ACHN (cell line): ENCODE results near the gene UPF3B.
"Not testable (repeated sequence)": the region's sequence is repeated elsewhere in the genome, so short reads cannot be mapped to it uniquely, and the experiment has no call there.

Source experiments
- DNase-seq: peaks from one replicate; pipeline ENCODE4 v3.0.0-alpha.2; 2015
- in situ Hi-C: cut with HindIII; loops from 2 replicates; pipeline ENCODE4 v1.10.0; 2017; ENCODE audit warnings: low sequenced_read_pairs, low pct_ligation_motif_present, low pct_unique_long_range_greater_than_20kb

UPF3B gene

DNA sequence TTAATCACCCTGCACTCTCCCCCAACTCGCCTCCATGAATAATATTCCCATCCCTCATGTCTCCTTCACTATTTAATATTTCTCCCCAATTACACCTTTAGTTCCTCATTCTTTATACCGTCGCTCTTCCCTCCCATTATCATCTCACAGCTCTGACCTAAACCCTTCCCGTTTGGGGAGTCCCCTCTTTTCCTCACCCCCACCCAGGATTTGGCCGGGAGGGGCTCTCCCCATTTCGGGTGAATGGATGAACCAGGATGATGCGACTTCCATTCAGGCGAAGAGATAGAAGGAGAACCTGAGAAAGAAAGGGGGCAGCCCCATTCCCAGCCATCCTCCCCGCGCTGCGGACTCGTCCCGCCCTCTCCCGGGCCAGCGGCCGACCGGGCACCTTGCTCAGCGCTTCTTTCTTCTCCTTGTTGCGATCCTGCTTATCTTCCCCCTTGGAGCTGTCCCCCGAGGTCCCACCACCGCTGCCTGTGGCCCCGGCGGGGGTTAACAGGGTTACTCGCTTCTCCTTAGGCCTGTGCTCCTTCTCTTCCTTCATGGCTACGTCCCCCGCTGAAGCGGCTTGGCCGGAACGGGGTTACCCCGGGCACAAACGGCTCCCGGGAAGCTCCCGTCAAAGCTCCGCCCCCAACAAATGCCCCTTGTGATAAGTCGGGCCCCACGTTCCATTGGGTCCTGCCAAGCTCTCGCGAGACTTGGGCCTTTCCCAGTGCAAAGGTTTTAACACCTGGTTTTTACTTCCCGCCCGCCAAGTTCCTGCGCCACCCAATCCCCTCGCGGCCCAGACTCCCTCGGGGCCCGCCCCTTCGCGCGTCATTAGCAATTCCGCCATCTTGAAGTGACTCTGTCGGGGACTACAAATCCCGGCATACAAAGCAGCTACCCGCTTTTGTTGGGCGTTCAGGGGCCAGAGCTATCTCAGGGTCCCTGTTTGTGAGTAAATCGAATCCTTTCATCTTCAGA is at the start of gene UPF3B:
Gene UPF3B (minus strand): TSS at position 582 of the 972 bp plus-strand sequence. CDS start 35 bp downstream, at position 547.
- in situ Hi-C loops = no loop called here
- DNase-seq = peak; percentile 95

DNA sequence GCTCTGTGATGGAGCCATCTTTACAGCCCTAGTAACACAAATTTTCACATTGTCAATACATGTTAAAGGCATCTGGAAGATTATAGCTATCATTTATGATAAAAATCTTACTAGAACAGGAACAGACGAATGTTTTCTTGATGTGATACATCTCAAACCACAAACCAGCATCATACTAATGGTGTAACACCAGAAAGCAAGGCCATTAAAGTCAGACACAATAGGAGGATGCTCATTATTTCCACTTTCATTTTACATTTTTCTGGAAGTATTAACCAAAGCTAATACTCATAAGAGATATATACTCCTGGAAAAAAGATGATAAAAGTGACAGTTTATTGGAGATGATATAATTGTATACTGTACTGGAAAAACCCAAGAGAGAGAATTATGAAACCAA is 48.2 kb upstream of the UPF3B start:
- no peak for DNase-seq
- in situ Hi-C loops = no loop called here

GRCh38 chrX:119899125-119899524 is 46.4 kb upstream of the UPF3B start:
- DNase-seq = no peak
- in situ Hi-C loops = no loop called here

DNA sequence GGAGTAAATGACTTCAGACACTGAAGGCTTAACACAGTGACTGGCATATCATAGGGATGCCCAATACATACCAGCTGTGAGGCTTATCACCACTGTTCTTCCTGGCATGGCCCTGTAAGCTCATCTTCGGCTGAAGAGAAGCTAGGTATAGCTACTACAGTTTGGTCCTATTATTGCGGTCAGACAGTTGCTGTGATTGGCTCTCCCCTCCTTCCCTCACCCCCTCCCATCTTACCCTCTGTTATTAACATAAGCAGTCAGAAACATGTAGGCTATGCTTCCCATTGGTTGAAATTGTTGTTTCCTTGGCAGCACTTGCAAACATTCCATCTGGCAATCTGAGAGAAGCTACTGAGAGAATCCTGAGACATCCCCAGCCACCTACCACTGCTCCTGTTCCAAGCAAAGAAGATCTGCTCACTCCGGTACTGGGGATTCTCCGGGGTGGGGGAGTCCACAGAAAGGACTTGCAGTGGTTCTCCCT is 43.1 kb upstream of the UPF3B start, which contains the start of gene AKAP14:
Gene AKAP14 (plus strand): TSS at position 51 of the 484 bp plus-strand sequence. CDS start 7,331 bp downstream, outside the sequence.
- DNase-seq = no peak
- in situ Hi-C loops = no loop called here

GRCh38 chrX:119891961-119892692 is 39.4 kb upstream of the UPF3B start:
- DNase-seq, in situ Hi-C loops: not testable (repeated sequence)

- DNase-seq, in situ Hi-C loops: not testable (repeated sequence)
Measured at GRCh38 chrX:119890626-119891025, 37.9 kb upstream of the UPF3B start.

- in situ Hi-C loops = no loop called here
- DNase-seq = peak; percentile 59
Measured at GRCh38 chrX:119887721-119888425, 35.1 kb upstream of the UPF3B start.

DNA sequence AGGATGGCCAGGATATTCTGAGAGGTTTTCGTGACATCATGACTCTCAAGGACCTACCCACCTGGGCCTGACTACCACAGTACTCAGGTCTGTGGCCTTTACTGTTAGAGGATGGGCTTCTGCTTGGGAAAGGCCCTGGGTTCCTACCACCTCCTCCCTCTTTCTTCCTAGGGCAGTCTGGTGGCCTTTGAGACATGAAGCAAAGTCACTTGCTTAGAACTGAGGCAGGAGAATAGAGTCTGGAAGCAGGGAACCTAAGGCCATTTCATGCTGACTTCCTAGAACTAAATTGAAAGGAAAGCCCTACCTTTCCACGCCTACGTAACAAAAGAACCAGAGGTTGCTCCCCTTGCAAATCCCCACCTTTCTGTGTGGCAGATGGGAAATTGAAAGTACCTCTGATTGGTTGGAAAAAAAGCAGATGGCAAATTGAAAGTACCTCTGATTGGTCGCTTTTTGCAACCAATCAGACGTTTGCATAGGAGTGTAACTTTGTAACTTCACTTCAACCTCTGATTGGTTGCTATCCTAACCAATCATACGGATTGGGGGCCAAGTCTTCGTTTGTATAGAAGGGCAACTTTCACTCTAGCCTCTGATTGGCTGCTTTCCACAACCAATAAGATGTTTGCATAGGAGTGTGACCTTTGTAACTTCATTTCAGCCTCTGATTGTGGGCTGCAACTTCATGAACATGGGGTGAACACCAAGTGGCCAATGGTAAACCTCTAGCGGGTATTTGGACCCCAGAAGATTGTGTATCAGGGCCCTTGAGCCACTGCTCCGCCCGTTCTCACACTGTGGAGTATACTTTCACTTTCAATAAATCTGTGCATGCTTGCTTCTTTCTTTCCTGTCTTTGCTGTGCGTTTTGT is 33.0 kb upstream of the UPF3B start:
- in situ Hi-C loops = no loop called here
- DNase-seq = peak; percentile 43

DNA sequence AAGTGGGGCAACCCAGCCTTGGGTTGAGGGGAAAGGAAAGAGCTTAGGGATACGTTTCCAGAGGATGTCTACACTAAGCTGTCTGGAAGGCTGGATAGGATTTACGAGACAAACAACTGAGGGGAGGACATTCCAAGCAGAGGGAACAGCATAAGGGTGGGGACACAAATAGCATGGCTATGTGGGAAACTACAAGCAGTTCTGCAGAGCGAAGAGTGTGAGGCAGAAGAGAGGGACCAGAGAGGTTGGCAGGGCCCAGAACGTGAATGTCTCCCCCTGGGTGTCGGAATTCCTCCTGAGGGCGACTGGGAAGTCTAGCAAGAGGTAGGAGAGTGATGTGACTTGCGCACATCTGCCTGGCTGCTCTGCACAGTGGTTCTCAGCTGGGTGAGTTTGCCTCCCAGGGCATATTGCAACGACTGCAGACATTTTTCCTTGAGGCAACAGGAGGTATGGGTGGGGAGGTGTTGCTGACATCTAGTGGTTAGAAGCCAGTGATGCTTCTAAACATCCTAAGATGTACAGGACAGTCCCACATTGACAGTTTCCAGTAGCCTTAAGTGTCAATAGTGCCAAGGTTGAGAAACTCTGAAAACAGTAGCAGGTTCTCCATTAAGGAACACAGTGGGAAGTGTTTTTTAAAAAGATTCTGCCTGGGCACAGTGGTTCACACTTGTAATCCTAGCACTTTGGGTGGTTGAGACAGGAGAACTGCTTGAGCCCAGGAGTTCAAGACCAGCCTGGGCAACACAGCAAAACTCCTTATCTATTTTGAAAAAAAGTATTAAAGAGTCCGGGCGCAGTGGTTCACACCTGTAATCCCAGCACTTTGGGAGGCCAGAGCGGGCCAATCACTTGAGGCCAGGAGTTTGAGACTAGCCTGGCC is 28.0 kb upstream of the UPF3B start:
- in situ Hi-C loops = no loop called here
- DNase-seq = peak; percentile 39

- no peak for DNase-seq
- in situ Hi-C loops = no loop called here
Measured at GRCh38 chrX:119880076-119880475, 27.3 kb upstream of the UPF3B start.

DNA sequence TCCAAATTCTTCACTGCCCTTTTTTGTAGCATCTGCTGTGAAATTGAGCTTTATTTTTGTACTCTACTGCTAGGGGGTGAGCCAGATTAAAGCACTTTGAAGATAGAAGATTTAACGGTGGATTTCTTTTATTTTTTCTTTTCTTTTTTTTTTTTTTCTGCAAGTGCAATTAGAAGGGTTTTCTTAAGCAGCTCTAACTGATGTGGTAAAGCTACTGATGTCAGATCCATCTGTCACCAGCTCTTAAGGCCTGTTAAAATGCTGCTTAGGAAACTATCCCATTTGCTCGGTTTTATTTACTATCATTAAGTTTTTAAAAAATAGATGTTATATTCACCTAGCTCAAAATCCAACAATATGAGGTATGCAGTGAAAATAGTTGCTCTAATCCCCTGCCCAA is 26.0 kb upstream of the UPF3B start:
- in situ Hi-C loops = no loop called here
- no peak for DNase-seq

GRCh38 chrX:119871599-119872395 is 19.0 kb upstream of the UPF3B start, which contains the start of the genes NDUFA1 and RNF113A:
NDUFA1 (plus strand) TSS chrX:119871832; CDS start chrX:119871912, 80 bp downstream.
RNF113A (minus strand) TSS chrX:119871733; CDS start chrX:119871613, 120 bp downstream.
- in situ Hi-C loops = no loop called here
- peak; percentile 81 for DNase-seq

- DNase-seq = no peak
Measured at GRCh38 chrX:119871245-119871598, 18.5 kb upstream of the UPF3B start.

DNA sequence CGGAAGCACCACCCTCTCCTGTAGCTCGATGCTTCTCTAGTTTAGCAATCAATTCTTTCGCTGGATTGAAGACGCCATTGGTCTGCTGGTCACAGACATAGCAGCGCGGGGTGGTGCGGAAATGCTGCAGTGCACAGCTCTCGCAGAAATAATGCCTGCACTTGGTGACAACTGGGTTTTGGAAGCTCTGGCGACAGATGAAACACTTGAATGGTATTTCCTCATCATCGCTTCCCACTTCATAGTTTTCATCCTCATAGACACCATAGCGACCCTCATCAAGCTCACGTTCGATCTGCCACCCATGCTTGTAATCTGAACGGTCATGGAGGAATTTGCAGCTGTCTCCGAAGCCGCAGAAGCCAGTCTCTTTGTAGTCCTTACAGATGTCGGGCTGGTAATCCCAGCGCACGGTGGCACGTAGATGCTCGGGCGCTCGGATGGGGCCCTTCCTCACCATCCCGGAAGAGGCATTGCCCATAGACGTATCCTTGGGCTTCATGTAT is 17.9 kb upstream of the UPF3B start:
- DNase-seq = peak; percentile 5
- in situ Hi-C loops = no loop called here

More at GRCh38 chrX:119871245-119871598, 18.5 kb upstream of the UPF3B start:
- in situ Hi-C loops = no loop called here

DNA sequence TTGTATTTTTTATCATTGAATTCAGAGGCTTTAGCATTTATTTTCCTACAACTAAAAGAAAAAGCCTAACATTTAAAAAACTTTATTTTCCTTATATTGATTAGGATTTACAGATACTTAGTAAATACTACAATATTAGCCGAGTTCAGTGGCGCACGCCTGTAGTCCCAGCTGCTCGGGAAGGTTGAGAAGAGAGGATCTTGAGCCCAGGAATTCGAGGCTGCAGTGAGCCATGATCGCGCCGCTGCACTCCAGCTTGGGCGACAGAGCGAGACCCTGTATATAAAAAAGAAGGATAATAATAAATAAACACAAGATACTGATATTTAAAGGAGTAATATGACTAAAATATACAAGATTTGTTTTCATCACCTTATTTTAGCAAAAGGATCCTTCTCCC is 681 bp upstream of the UPF3B start:
- peak; percentile 11 for DNase-seq
- in situ Hi-C loops = no loop called here

GRCh38 chrX:119833905-119834304 is 18.9 kb downstream of the UPF3B start:
- DNase-seq = no peak
- in situ Hi-C loops = no loop called here
